ENCODE data around the gene ARHGAP22. TPM values are rescaled to one million over a fixed set of nuclear protein-coding genes. Genes with fewer than 3 reads are reported as not detected.

ARHGAP22 gene
- total RNA-seq, 1 experiment from 2014 or later: not detected

- Histone ChIP-seq H3K27me3 (no peaks in the 10 kb centered on the region), H3K9me3 (replicated peaks) (no peaks in the 10 kb centered on the region), H3K36me3 (no peaks in the 10 kb centered on the region), H3K27ac (no peak overlapping the region), H3K4me1 (no peaks in the 10 kb centered on the region; the same call in 1 of the 2 replicates), H3K4me3 (no peak overlapping the region)
- DNase-seq: no peak
Observed at GRCh38 chr10:48496105-48496830, 108.6 kb downstream of the ARHGAP22 start.

DNA sequence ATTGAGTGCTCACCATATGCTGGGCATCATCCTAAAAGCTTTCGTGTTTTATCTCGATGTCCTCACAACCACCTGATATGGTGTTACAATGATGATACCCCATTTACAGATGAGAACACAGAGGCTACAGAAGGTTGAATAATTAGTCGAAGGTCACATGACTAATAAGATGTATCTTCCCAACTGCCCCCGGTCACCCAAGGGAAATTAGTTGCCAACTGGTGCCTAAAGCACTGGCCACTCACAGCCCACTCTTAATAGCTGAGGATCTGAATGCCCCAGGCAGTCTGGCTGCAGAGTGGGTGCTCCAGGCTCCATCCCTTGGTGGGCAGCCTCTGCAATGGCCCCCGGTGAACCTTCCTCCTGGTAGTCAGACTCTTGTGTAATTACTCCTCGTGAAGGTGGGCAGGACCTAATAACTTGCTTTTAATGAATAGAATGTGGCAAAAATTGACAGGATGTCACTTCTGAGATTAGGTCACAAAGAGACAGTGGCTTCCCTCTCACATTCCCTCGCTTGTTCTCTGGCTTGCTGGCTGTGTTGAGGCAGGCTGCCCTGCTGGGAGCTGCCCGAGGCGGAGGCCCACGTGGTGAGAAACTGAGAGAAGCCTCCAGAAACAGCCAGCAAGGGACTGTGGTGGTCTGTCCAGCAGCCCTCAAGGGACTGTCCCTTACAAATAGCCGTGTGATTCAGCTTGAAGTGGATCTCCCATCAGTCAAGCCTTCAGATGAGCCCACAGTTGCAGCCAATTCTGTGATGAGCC, 109.4 kb downstream of the ARHGAP22 start:
- no peaks in the 10 kb centered on the region; the same call in 1 of the 2 replicates for H3K4me1 ChIP-seq
- H3K27me3 ChIP-seq: no peaks in the 10 kb centered on the region
- no peaks in the 10 kb centered on the region for H3K36me3 ChIP-seq
- H3K27ac ChIP-seq: no peak overlapping the region
- no peaks in the 10 kb centered on the region for H3K9me3 ChIP-seq (replicated peaks)
- H3K4me3 ChIP-seq: no peak overlapping the region
- no peak for DNase-seq

DNA sequence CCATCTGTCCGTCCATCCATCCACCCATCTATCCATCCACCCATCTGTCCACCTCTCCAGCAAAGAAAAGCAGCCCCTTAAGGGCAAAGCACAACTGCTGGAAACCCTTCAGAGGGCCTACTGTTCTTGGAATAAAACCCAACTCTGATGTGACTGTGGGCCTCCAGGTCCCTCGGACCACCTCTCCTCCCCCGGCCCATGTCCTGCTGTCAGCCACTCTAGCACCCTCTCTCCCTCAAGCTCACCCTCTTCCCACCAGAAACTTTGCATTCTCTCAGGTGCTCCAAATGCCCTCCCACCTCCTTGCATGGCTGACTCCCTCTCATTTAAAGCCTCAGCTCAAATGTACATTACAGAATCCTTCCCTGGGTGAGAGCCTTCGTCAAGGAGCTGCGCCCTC, 110.3 kb downstream of the ARHGAP22 start:
- H3K27ac ChIP-seq: no peak overlapping the region
- no peaks in the 10 kb centered on the region; the same call in 1 of the 2 replicates for H3K4me1 ChIP-seq
- H3K27me3 ChIP-seq: no peaks in the 10 kb centered on the region
- no peak for DNase-seq
- no peaks in the 10 kb centered on the region for H3K36me3 ChIP-seq
- H3K4me3 ChIP-seq: no peak overlapping the region
- no peaks in the 10 kb centered on the region for H3K9me3 ChIP-seq (replicated peaks)

DNA sequence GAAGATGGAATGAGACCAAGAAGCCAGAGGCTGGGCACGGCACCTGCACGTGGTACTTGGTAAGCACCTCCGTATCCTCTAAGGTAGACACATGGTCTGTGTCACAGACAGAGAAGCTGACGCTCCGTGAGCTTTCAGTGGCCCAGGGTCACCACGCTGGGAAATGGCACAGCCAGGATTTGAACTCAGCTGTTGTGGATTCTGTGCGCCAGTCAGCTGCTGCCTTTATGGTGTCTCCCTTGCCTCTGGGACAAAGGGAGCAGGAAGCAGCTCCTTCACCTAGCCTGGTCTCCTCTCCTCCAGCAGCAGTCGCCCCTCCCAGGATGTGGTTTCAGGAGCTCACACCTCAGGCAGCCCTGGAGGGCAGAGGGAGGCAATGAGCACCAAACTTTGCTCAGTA, 110.8 kb downstream of the ARHGAP22 start:
- Histone ChIP-seq H3K9me3 (replicated peaks) (no peaks in the 10 kb centered on the region), H3K36me3 (no peaks in the 10 kb centered on the region)
- DNase-seq: no peak

GRCh38 chr10:48493083-48493871, 111.6 kb downstream of the ARHGAP22 start:
- DNase-seq: peak; percentile 27 to 46
- H3K27me3 ChIP-seq: no peaks in the 10 kb centered on the region
- no peak overlapping the region for H3K4me3 ChIP-seq
- H3K36me3 ChIP-seq: no peaks in the 10 kb centered on the region
- H3K9me3 ChIP-seq (replicated peaks): no peaks in the 10 kb centered on the region
- H3K4me1 ChIP-seq: no peaks in the 10 kb centered on the region; the same call in 1 of the 2 replicates
- H3K27ac ChIP-seq: no peak overlapping the region

More for the DNA sequence above, 110.8 kb downstream of the ARHGAP22 start:
- no peaks in the 10 kb centered on the region for H3K27me3 ChIP-seq
- H3K4me3 ChIP-seq: no peak overlapping the region
- H3K27ac ChIP-seq: no peak overlapping the region
- H3K4me1 ChIP-seq: no peaks in the 10 kb centered on the region; the same call in 1 of the 2 replicates

DNA sequence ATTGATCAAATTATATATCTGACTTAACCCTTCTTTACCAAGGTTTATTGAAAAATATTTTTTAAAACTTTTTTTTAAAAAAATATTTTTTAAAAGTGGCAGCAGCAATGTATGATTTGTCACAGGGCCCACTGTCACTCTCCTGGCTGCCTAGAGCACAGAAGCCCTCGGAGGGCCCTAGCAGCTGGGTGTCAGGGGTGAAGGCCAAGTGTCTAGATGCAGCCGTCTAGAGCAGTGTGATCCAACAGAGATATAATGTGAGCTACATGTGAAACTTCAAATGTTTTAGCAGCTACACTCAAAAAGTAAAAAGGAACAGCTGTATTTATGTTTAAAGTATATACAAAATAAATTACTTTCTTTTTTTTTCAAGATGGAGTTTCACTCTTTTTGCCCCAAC, 112.7 kb downstream of the ARHGAP22 start:
- Histone ChIP-seq H3K27ac (no peak overlapping the region), H3K9me3 (replicated peaks) (no peaks in the 10 kb centered on the region), H3K27me3 (no peaks in the 10 kb centered on the region), H3K36me3 (no peaks in the 10 kb centered on the region), H3K4me1 (no peaks in the 10 kb centered on the region; the same call in 1 of the 2 replicates), H3K4me3 (no peak overlapping the region)
- DNase-seq: no peak

DNA sequence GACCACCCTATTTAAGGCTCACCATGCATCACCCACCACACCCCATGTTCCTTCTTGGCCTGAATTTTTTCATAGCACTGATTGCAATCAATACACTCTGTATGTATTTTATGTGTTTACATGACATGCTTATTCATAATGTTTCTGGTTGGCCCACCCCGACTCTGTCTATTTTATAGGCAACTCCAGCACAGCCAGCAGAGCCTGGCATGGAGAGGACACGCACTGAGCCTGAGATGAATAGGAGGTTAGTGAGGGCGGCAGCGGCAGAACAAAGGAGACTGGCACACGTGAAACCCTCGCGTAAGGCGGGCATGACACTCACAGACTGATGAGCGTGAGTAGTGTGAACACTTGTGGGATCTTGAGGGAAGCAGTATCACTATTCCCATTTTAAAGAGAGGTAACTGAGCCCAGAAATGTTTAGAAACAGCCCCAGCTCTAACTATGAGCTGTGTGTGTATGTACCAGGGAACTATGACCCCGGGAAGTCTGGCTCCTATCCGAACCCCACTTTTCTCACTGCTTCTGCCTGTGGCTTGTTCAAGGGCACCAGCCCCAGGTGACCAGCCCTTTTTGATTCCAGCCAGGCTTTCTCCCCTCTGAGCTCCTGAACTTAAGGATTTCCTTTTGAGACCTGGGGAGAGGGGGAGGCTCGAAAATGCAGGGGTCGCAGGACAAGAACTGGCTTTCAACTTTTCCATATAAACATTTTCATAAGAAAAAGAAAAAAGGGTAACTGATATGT, 113.3 kb downstream of the ARHGAP22 start:
- Histone ChIP-seq H3K4me3 (no peak overlapping the region), H3K27ac (no peak overlapping the region), H3K9me3 (replicated peaks) (no peaks in the 10 kb centered on the region), H3K36me3 (no peaks in the 10 kb centered on the region), H3K4me1 (no peaks in the 10 kb centered on the region; the same call in 1 of the 2 replicates), H3K27me3 (no peaks in the 10 kb centered on the region)
- DNase-seq: no peak

DNA sequence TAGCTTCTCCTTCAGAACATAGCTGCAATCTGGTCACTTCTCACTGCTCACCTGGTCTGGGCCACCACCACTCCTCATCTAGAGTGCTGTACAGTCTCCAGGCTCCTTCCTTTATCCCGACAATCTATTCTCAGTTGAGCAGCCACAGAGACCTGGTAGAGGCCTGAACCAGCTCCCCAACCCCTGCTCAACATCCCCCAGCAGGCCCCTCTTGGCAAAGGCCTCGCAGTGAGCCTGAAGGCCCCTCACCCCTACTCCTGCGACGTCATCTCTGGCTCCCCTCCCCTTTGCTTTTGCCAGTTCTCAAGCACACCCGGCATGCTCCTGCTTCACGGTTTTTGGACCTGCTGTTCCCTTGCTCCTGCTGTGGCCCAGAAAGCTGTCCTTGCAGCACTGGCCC, 113.9 kb downstream of the ARHGAP22 start:
- H3K36me3 ChIP-seq: no peaks in the 10 kb centered on the region
- DNase-seq: no peak

DNA sequence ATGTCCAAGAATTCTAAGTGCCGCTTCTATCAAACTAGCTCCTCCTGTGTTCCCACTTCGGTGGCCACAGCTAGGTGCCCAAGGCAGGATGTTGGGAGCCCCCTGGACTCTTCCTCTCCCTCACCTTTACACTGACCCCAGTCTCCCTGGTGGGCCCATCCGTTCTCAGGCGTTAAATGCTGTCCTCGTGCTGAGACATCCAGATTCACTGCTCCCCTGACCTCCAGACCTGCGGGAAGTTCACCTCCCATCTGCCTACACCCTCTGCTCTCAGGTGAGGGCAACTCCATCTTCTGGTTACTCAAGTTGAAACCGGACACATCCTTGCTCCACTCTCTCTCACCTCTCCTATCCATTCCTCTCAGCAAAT, 114.3 kb downstream of the ARHGAP22 start:
- Histone ChIP-seq H3K4me1 (no peaks in the 10 kb centered on the region; the same call in 1 of the 2 replicates), H3K27ac (no peak overlapping the region), H3K27me3 (no peaks in the 10 kb centered on the region), H3K9me3 (replicated peaks) (no peaks in the 10 kb centered on the region), H3K4me3 (no peak overlapping the region), H3K36me3 (no peaks in the 10 kb centered on the region)
- no peak for DNase-seq

More for the DNA sequence above, 113.9 kb downstream of the ARHGAP22 start:
- no peaks in the 10 kb centered on the region for H3K9me3 ChIP-seq (replicated peaks)
- no peaks in the 10 kb centered on the region for H3K27me3 ChIP-seq
- no peak overlapping the region for H3K27ac ChIP-seq
- H3K4me1 ChIP-seq: no peaks in the 10 kb centered on the region; the same call in 1 of the 2 replicates
- H3K4me3 ChIP-seq: no peak overlapping the region

DNA sequence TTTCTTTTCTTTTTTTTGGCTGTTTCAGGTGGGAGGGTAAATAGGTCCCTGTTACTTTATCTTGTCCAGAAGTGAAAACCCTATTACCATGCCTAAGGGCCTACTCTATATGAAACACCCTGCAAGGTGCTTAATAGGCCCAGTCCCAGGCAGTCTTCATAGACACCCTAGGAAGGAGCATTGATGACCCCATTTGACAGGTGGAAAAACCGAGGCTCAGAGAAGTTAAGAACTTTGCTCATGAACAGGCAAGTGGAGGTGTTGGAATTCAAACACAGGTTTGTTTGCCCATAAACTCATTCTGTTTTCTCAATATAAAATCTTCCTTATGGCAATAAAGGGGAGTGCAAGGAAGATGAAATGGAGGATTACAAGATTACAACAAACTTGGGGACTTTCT, 115.8 kb downstream of the ARHGAP22 start:
- no peak for DNase-seq
- H3K27me3 ChIP-seq: no peaks in the 10 kb centered on the region
- no peaks in the 10 kb centered on the region; the same call in 1 of the 2 replicates for H3K4me1 ChIP-seq
- no peak overlapping the region for H3K27ac ChIP-seq
- H3K4me3 ChIP-seq: no peak overlapping the region
- no peaks in the 10 kb centered on the region for H3K9me3 ChIP-seq (replicated peaks)
- no peaks in the 10 kb centered on the region for H3K36me3 ChIP-seq

GRCh38 chr10:48487244-48487643, 117.6 kb downstream of the ARHGAP22 start:
- Histone ChIP-seq H3K36me3 (no peaks in the 10 kb centered on the region), H3K27me3 (no peaks in the 10 kb centered on the region), H3K27ac (no peak overlapping the region), H3K4me1 (peaks cover 8% of the 10 kb centered on the region), H3K9me3 (replicated peaks) (no peaks in the 10 kb centered on the region), H3K4me3 (no peak overlapping the region)
- no peak for DNase-seq

GRCh38 chr10:48485711-48486110, 119.2 kb downstream of the ARHGAP22 start:
- Histone ChIP-seq H3K36me3 (no peaks in the 10 kb centered on the region), H3K9me3 (replicated peaks) (no peaks in the 10 kb centered on the region), H3K27me3 (no peaks in the 10 kb centered on the region), H3K4me3 (no peak overlapping the region), H3K27ac (no peak overlapping the region), H3K4me1 (peaks cover 8% of the 10 kb centered on the region)
- no peak for DNase-seq

- Histone ChIP-seq H3K27ac (no peak overlapping the region), H3K36me3 (no peaks in the 10 kb centered on the region), H3K4me1 (peaks cover 8% of the 10 kb centered on the region), H3K27me3 (no peaks in the 10 kb centered on the region), H3K9me3 (replicated peaks) (no peaks in the 10 kb centered on the region), H3K4me3 (no peak overlapping the region)
- no peak for DNase-seq
Observed at GRCh38 chr10:48484911-48485310, 120.0 kb downstream of the ARHGAP22 start.

GRCh38 chr10:48482207-48482606, 122.7 kb downstream of the ARHGAP22 start:
- H3K4me1 ChIP-seq: peaks cover 9% of the 10 kb centered on the region
- no peaks in the 10 kb centered on the region for H3K36me3 ChIP-seq
- H3K4me3 ChIP-seq: no peak overlapping the region
- H3K27me3 ChIP-seq: no peaks in the 10 kb centered on the region
- no peak for DNase-seq
- no peak overlapping the region for H3K27ac ChIP-seq
- H3K9me3 ChIP-seq (replicated peaks): no peaks in the 10 kb centered on the region
